ENCODE measurements around the gene HEMK1. TPM values are rescaled to one million over a fixed set of nuclear protein-coding genes. Genes with fewer than 3 reads are reported as not detected.

The HEMK1 gene
- polyA plus RNA-seq, 2 of the 4 experiments (the other 2 are of a cell fraction) = 4.3 to 4.7 TPM

- no peak overlapping the region; a peak in 1 of 6 replicates for H3K27ac ChIP-seq
- WGBS (ENCODE audit: missing lambda C conversion rate) = 90% methylated on average over 6 of the region's 6 CpGs
- ATAC-seq (no peak), FAIRE-seq (no peak), DNase-seq (ENCODE audit: low read depth in 1 of 2, low spot score in 1 of 2) (no peak)
- H3K4me1 ChIP-seq = peaks cover 35% of the 10 kb centered on the region
- no peak overlapping the region for H3K4me2 ChIP-seq
- ChIA-PET POLR2A (interaction anchor here (1.7 kb wide), 1 partner anchor 38 kb away, joined by 5 read pairs; the partner anchor contains the start of gene HEMK1), CTCF (interaction anchor here (18.5 kb wide), 1 partner anchor 33 kb away, joined by 375 read pairs; the partner anchor contains the start of genes C3orf18 and HEMK1)
- no peak overlapping the region for H3K4me3 ChIP-seq
- TF ChIP-seq FOSL2 (IDR thresholded peaks at IDR 0.05) = no peak
- TF ChIP-seq FOSL2 (CRISPR knock-in tag; IDR thresholded peaks at IDR 0.05) = no peak
- TF ChIP-seq, protein P1, sequence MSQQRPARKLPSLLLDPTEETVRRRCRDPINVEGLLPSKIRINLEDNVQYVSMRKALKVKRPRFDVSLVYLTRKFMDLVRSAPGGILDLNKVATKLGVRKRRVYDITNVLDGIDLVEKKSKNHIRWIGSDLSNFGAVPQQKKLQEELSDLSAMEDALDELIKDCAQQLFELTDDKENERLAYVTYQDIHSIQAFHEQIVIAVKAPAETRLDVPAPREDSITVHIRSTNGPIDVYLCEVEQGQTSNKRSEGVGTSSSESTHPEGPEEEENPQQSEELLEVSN (IDR thresholded peaks at IDR 0.05; ENCODE audit: borderline replicate concordance, low read depth) = no peak
- TF ChIP-seq, protein P2, sequence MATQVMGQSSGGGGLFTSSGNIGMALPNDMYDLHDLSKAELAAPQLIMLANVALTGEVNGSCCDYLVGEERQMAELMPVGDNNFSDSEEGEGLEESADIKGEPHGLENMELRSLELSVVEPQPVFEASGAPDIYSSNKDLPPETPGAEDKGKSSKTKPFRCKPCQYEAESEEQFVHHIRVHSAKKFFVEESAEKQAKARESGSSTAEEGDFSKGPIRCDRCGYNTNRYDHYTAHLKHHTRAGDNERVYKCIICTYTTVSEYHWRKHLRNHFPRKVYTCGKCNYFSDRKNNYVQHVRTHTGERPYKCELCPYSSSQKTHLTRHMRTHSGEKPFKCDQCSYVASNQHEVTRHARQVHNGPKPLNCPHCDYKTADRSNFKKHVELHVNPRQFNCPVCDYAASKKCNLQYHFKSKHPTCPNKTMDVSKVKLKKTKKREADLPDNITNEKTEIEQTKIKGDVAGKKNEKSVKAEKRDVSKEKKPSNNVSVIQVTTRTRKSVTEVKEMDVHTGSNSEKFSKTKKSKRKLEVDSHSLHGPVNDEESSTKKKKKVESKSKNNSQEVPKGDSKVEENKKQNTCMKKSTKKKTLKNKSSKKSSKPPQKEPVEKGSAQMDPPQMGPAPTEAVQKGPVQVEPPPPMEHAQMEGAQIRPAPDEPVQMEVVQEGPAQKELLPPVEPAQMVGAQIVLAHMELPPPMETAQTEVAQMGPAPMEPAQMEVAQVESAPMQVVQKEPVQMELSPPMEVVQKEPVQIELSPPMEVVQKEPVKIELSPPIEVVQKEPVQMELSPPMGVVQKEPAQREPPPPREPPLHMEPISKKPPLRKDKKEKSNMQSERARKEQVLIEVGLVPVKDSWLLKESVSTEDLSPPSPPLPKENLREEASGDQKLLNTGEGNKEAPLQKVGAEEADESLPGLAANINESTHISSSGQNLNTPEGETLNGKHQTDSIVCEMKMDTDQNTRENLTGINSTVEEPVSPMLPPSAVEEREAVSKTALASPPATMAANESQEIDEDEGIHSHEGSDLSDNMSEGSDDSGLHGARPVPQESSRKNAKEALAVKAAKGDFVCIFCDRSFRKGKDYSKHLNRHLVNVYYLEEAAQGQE (IDR thresholded peaks at IDR 0.05) = no peak
- no peak for TF ChIP-seq MYC (IDR thresholded peaks at IDR 0.05; ENCODE audit: borderline replicate concordance, low read length)
- TF ChIP-seq, protein P3, sequence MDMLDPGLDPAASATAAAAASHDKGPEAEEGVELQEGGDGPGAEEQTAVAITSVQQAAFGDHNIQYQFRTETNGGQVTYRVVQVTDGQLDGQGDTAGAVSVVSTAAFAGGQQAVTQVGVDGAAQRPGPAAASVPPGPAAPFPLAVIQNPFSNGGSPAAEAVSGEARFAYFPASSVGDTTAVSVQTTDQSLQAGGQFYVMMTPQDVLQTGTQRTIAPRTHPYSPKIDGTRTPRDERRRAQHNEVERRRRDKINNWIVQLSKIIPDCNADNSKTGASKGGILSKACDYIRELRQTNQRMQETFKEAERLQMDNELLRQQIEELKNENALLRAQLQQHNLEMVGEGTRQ (IDR thresholded peaks at IDR 0.05) = no peak
- TF ChIP-seq RNF2 (IDR thresholded peaks at IDR 0.05; ENCODE audit: borderline replicate concordance, low read depth) = no peak
- TF ChIP-seq JUN (IDR thresholded peaks at IDR 0.05) = no peak
- no peak for TF ChIP-seq EHF (CRISPR knock-in tag; IDR thresholded peaks at IDR 0.05)
- TF ChIP-seq ZFP36 (IDR thresholded peaks at IDR 0.05; ENCODE audit: borderline replicate concordance, partially characterized antibody) = no peak
- TF ChIP-seq, protein P4, sequence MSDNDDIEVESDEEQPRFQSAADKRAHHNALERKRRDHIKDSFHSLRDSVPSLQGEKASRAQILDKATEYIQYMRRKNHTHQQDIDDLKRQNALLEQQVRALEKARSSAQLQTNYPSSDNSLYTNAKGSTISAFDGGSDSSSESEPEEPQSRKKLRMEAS (IDR thresholded peaks at IDR 0.05) = no peak
- TF ChIP-seq RFX5 (IDR thresholded peaks at IDR 0.05) = no peak
- TF ChIP-seq HOXB5 (CRISPR knock-in tag; IDR thresholded peaks at IDR 0.05) = no peak
- TF ChIP-seq RAD21 (conservative IDR thresholded peaks at IDR 0.05 in 1 of 2, IDR thresholded peaks at IDR 0.05 in 1 of 2) = no peak
- no peak for TF ChIP-seq BHLHE40 (IDR thresholded peaks at IDR 0.05; ENCODE audit: low read depth, low read length)
- TF ChIP-seq PHF8 (IDR thresholded peaks at IDR 0.05; ENCODE audit: borderline replicate concordance, low read depth) = no peak
- TF ChIP-seq, protein P5, sequence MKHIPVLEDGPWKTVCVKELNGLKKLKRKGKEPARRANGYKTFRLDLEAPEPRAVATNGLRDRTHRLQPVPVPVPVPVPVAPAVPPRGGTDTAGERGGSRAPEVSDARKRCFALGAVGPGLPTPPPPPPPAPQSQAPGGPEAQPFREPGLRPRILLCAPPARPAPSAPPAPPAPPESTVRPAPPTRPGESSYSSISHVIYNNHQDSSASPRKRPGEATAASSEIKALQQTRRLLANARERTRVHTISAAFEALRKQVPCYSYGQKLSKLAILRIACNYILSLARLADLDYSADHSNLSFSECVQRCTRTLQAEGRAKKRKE (CRISPR knock-in tag; IDR thresholded peaks at IDR 0.05; ENCODE audit: low read depth) = no peak
- TF ChIP-seq, protein P6, sequence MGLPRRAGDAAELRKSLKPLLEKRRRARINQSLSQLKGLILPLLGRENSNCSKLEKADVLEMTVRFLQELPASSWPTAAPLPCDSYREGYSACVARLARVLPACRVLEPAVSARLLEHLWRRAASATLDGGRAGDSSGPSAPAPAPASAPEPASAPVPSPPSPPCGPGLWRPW (IDR thresholded peaks at IDR 0.05) = no peak
- TF ChIP-seq, protein P7, sequence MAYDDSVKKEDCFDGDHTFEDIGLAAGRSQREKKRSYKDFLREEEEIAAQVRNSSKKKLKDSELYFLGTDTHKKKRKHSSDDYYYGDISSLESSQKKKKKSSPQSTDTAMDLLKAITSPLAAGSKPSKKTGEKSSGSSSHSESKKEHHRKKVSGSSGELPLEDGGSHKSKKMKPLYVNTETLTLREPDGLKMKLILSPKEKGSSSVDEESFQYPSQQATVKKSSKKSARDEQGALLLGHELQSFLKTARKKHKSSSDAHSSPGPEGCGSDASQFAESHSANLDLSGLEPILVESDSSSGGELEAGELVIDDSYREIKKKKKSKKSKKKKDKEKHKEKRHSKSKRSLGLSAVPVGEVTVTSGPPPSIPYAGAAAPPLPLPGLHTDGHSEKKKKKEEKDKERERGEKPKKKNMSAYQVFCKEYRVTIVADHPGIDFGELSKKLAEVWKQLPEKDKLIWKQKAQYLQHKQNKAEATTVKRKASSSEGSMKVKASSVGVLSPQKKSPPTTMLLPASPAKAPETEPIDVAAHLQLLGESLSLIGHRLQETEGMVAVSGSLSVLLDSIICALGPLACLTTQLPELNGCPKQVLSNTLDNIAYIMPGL (CRISPR knock-in tag; IDR thresholded peaks at IDR 0.05; ENCODE audit: borderline replicate concordance) = no peak
- H3K9me3 ChIP-seq = no peaks in the 10 kb centered on the region
Observed at GRCh38 chr3:50606596-50606995, 37.3 kb downstream of the HEMK1 start.
